GM21717 (cell line): Measurements from ENCODE around the gene CNTRL.

Experiments
- ATAC-seq: cut with Tn5 transposase; IDR thresholded peaks from one replicate; pipeline ENCODE4 v1.9.1; 2021; ENCODE audit warnings: mild to moderate bottlenecking, moderate library complexity; ENCODE audit not compliant: unreplicated experiment

Gene CNTRL

DNA sequence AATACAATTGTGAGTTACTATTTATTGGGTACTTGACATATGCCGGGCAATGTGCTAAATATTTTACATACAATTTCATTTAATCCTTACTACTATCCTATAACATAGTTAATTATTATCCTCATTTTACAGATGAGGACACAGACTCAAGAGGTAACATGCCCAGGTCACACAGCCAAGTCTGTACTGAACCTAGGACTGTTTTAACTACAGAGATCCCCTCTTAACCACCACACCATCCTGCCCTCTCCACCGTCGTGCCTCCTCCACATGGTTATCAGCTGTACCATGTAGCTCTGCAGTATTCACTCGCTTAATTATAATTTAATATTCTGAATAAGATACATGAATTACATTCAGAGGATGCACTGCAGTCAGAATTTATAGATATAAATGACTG is 121.6 kb downstream of the CNTRL start:
- ATAC-seq: no peak

GRCh38 chr9:121197132-121197531 is 122.4 kb downstream of the CNTRL start:
- ATAC-seq: no peak

DNA sequence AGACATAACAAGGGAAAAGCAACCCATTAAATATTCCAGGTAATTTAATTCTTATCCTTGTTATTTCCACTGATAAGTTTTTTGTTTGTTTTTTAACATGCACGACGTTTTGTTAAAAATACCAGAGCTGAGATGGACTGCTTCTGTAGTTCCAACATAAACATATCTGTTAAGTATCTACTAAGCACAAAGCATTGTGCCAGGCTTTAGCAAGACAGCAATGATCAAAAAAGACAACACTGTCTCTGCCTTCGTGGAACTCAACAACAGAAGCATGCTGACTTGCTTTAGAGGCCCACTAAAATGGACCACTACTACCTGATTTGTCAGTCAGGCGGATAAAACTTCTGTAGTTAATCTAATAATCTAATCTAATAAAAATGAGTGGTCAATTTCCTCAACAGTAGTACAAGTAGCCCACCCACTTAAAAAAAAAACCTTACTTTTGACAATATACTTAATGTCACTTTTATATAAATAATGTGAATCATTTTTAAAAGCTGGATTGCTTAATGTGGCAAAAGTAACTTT is 123.8 kb downstream of the CNTRL start:
- ATAC-seq: no peak

DNA sequence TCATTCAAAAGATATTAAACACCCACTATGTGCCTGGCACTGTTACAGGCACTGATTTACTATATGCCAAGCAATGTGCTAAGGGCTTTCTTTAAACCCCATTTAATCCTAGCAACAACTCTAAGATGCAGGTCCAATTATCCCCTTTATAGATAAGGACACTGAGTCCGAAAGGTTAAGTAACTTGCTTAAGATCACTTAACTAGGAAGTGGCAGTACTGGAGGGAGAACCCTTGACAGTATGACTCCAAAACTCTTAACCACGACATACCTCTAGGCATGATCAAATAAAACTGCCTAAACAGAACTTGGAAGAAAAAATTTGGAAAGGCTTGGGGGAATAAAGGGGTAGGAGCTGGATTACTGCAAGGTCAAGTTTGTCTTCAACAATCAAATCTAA is 125.2 kb downstream of the CNTRL start:
- ATAC-seq: no peak

- no peak for ATAC-seq
Measured at GRCh38 chr9:121200356-121200755, 125.6 kb downstream of the CNTRL start.

DNA sequence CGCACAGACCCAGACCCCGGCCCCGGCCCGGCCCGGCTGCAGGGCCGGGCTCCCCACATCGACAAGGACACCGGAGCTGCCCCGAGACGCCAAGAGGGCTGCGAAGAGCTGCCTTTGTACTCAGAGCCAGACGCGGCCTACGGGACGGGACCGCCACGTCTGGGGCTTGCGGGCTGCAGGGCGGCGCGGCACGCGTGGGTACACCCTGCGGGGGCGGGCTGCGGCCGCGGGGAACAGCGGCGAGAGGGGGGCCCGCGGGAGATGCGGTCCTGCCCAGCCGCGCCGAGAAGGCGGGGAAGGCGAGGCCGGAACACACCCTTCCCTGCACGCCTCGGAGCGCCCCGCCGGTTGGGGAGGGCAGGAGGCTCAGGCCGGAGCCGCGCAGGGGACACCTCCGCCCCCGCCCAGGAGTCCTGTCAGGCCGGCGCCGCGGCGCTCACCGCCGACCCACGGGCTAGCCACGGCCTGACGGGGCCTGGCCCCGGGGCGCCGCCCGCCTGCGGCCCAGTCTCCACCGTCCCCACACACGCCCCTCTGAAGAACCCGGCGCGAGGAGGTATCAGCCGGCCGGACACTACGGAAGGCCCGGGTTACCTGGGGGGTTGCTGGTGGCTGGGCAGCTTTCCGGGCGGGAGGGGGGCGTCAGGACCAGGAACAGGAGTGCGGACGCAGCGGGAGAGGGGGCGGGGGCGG is 126.4 kb downstream of the CNTRL start:
- ATAC-seq: peak; percentile 22

GRCh38 chr9:121201738-121202533 is 127.2 kb downstream of the CNTRL start, which contains the start of gene RAB14:
Gene RAB14, minus strand, starts transcription at chr9:121201869. Its CDS starts 8,457 bp downstream, at chr9:121193412.
- peak; percentile 82 for ATAC-seq

DNA sequence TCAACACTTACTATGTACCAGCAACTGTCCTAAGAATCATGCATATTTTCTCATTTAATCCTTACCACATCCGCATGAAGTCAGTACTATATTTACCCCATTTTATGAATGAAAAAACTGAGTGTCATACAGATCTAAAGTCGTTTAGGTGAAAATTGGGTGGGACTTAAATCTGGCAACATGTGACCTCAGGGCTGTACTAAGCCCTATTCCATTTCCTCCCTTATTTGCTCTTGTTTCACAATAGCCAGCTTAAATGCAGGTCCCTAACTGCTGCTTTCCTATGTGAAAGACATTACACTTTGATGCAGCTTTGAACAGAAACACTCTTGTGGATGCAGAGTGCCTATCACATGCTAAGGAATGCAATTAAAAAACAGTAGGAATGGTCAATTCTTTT is 129.4 kb downstream of the CNTRL start:
- ATAC-seq: no peak

DNA sequence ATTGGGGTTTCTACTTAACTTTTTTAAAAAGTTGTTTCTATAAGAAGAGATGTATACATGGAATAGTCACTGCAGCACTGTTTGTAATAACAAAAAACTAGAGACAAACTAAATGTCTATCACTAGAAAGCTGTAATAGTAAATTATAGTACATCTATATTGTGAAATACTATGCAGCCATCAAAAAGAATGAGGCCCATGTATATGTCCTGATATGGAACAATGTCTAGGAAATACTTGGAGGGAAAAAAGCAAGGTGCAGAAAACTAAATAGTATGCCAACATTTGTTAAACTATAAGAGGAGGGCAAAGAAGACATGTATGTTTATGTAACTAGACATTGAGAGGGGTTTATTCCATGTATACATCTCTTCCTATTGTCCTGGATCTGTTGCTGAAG is 129.9 kb downstream of the CNTRL start:
- no peak for ATAC-seq

GRCh38 chr9:121206516-121207370 is 132.0 kb downstream of the CNTRL start:
- peak; percentile 30 for ATAC-seq

DNA sequence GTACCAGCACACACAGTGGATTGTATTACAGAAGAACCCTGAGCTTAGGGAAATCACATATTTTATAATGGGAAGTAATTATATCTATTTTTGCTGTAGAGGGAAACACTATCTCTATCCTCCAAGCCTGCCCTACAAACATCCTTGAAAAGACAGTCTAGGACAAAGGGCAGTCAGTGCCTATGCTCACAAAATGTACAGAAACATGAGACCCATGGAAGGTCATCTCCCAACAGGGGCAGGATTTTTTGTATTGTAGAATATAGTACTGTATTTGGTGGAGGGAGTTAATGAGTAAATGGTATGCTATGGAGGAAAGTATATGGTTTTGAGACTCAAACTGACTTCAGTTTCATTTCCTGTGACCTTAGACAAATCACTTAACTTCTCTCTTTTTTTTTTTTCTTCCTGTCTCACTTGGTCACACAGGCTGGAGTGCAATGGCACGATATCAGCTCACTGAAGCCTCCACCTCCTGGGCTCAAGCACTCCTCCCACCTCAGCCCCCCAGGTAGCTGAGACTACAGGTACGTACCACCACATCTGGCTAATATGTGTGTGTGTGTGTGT is 132.7 kb downstream of the CNTRL start:
- ATAC-seq: peak; percentile 68

DNA sequence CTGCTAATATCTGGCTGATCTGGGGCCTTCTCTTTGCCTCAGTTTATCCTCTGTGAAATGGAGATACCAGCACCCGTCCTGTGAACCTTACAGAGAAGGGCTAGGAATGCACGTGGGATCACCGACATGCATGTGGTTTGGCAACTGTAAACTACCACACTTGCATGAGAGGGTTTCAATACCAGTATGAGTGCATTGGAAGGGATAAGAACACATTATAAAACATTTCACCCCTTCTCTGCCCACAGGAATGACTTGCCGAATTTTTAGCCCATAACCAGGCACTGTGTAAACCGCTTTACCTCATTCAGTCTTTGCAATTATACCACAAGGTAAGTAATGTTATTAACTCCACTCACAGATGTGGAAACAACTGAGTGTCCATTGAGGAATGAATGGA is 135.8 kb downstream of the CNTRL start:
- no peak for ATAC-seq

GRCh38 chr9:121213136-121213806 is 138.5 kb downstream of the CNTRL start:
- ATAC-seq: peak; percentile 54

GRCh38 chr9:121214005-121214404 is 139.2 kb downstream of the CNTRL start:
- ATAC-seq: no peak

- no peak for ATAC-seq
Measured at GRCh38 chr9:121216271-121216805, 141.6 kb downstream of the CNTRL start.

DNA sequence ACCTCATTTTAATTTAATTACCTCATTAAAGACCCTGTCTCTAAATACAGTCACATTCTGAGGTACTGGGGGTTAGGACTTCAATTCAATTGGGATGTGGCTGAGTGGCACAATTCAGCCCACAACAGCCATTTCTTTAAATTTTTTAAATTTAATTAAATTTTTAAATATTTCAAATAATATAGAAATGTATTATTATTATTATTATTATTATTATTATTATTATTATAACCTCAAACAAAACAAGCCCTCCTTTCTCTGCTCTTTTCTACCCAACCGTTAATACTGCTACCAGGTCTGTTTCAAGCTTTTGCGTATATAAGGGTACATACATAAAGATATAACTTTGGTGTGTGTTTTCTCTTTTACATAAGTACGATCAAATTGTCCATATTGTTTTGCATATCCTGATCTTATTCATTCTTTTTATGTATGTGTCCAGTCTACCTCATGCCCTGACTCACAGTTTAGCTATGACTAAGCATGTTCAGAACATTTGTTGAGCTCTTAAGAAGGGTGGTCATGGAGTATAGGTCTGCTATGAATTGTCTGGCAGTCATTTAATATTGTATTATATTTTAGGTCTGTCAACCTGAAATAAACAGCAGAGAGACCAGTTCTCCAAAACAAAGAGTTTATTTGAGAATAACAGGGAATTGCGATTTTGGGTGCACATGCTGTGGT is 143.0 kb downstream of the CNTRL start:
- peak; percentile 57 for ATAC-seq

DNA sequence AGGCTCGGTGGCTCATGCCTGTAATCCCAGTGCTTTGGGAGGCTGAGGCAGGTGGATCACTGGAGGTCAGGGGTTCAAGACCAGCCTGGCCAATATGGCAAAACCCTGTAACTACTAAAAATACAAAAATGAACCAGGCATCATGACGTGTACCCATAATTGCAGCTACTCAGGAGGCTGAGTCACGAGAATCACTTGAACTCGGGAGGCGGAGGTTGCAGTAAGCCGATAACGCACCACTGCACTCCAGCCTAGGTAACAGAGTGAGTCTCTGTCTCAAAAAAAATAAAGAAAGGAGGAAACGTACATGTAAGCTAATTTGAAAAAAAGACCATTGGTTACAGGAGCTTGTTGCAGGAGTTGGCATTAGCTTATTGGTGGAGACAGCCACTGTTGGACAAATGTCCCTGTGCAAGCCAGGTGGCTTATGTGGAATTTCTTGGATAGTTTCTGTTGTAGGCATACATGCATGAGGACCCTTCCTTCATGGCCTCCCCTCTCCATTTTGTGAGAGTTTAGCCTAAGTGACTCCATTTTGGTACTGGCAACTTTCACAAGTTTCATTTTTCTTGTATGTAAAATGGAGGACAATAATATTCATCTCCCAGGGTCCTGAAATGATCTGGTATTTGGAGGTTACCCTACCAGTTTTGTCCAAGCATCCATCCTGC is 143.7 kb downstream of the CNTRL start:
- ATAC-seq: no peak

DNA sequence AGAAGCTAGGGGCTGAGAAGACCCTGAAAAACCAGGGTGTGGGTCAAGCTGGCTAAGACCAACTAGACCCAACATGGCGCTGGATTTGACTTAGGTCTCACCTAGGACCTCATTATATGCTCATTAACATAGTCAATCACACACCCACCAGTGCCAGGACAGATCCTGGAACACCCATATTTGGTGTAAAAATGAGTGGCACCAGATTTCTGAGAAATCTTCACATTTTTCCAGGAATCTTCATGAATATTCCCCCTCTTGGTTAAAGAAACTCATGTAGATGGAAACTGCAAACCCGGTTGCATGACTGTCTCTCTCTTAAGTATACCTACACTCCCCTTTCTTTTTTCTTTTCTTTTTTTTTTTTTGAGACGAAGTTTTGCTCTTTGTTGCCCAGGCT is 144.8 kb downstream of the CNTRL start:
- ATAC-seq: no peak
